SHP77 (cell line): ENCODE data around the gene RNLS.

Source experiments
- DNase-seq, 2 experiments: peaks; one replicate each; lab custom pipeline; 2025; lab: John Stamatoyannopoulos, UW

The RNLS gene

DNA sequence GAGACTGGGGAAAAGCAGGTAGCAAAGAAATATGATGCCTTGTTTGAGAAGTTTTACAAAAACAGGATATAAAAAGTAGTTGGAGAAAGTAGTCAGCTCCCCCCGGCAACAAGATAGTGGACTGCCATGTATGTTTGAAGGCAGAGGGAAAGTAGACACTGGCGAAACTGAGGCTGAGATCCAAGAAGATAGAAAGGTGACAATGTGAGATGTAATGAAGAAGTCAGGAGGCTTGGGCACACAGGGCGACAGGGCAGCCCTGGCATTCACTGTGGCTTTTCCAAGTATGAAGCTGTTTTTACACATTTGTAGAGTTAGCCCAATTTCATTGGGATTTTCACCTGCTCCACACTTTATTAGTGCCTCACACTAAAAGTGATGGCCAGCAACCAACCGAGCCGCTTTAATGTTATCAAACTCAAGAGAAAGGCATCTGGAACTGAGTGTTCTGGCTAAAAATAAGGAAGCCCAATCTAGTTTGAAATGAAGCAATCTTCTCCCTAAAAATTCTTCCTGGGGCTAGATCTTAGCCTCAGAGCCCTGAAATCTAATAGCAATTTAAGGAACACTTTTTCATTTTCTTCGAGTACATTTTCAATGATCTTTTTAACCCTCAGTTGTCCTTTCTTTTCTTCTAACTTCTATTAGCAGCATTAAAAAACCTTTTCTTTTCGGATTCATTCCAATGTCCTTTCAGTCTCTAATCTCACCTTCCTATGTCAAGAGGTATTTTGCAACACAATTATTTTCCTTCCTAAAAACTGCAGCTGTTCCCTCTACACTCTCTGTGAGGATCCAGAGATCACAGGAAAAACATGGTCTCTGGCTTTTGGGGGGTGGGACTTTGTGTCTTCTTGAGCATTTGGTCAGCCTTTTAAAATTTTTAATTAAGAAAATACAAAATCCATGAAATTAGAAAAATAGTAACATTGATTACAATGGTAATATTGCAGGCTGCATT is 108.0 kb downstream of the RNLS start:
- no peak for DNase-seq

GRCh38 chr10:88473989-88474883 is 108.9 kb downstream of the RNLS start:
- no peak for DNase-seq

GRCh38 chr10:88472540-88472939 is 110.6 kb downstream of the RNLS start:
- no peak for DNase-seq

DNA sequence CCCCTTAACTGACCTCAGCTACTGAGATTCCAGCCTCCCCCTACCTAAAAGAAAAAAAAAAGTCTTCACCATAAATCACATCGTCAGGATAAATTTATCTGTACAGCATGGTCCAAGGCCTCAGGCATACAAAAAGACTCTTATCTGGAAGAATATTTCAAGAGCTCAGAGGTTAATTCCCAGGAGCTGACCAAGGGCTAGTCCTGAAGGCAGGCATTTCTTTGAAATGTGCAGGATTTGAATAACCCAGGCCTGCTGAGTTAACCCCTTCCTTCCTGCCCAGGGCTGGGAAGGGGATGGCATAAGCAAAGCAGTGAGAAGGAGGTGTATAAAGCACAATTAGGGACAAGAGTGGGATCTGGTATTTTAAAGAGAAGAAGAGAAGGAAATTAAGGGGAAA is 111.2 kb downstream of the RNLS start:
- no peak for DNase-seq

- DNase-seq = no peak
Observed at GRCh38 chr10:88467835-88468485, 115.2 kb downstream of the RNLS start.

DNA sequence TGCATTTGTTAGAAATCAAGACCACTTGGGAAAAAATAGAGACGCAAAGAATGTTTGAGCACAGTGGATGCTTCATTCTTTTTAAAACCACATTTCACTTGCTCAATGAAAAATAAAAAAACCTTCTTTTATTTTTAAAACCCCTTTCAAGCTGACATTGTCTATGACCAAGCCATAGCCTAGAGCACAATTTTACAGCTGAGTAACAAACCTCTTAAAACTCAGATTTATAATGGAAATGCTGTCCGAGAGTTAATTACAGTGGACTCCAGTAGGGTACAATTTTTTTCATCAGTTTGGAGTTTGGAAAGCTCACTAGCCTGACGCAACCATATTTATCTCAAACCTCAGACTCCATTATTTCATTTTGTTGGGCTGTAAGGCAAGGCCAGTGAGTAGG is 116.3 kb downstream of the RNLS start:
- no peak for DNase-seq

DNA sequence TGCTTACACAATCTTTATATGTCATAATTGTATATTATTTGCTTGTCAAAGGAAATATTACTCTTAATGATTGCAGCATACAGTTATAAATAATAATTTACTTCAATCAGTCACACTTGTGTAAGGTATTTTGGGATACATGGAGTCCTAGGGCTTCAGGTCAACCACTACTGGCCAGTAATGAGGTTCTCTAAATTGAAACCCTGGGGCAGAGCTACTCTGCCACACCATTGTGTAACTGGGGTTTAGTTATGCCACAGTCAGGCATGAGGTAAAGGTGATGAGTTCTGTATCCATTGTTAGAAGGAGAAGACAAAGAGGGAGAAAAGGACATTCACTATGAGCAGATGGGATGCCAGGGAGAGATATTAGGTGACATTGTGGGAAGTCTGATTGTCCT is 117.4 kb downstream of the RNLS start:
- no peak for DNase-seq

GRCh38 chr10:88463811-88464210 is 119.3 kb downstream of the RNLS start:
- DNase-seq = no peak

- DNase-seq = no peak
Observed at GRCh38 chr10:88461426-88461825, 121.7 kb downstream of the RNLS start.

DNA sequence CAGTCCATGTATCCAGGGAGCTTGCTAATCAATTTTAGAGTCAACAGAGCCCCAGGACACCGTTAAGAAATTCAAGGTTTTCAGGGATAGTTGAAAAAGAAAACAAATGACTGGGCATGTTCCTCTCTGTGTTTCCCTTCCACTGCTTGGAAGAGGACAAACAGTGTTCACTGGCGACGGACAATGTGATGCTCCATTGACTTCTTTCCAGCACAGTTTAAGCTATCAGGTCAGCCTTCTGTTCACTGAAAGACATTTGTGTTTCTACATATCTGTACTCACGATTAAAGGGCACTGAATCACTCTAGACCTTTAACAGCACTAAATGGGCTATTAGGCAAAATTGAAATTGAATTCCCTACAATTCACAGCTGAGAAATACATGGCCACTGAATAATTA is 123.6 kb downstream of the RNLS start:
- no peak for DNase-seq

- DNase-seq = no peak
Observed at GRCh38 chr10:88458209-88458608, 124.9 kb downstream of the RNLS start.

DNA sequence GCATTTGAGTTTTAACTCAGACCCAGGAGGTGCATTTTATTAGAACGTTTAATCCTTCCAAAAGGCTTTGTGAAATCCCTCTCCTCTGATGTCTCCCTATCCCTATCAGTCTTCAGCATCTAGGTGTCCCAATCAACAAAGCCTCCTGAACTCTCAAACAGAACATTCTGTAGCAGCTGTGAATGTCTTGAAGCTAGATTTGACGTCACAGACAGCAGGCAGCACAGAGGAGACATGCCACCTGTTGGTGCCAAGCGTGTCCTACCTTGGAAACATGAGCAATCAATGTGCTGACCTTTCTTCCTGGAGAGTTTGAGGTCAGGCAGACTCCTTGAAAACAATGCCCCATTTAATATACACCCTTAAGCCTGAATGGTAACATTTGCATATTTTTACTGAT is 125.5 kb downstream of the RNLS start:
- DNase-seq = no peak

- DNase-seq = no peak
Observed at GRCh38 chr10:88456730-88457129, 126.4 kb downstream of the RNLS start.

DNA sequence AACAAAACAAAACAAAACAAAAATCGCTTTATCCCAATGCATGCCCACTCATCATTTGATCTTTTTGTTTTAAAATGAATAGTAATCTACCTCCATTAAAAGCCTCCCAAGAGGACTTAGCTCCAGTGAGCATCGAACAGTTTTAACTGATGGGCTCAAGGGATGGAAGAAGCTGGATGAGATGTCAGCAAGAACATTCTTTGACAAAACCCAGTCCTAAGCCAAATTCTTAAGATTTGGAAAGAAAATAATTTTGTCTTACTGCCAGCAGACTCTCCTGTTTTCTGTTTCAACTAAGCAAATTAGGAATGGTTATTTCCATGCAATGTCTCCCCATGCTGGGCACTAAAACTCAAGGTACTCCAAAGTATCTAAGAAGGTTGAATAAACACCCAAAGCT is 127.3 kb downstream of the RNLS start:
- DNase-seq = no peak

DNA sequence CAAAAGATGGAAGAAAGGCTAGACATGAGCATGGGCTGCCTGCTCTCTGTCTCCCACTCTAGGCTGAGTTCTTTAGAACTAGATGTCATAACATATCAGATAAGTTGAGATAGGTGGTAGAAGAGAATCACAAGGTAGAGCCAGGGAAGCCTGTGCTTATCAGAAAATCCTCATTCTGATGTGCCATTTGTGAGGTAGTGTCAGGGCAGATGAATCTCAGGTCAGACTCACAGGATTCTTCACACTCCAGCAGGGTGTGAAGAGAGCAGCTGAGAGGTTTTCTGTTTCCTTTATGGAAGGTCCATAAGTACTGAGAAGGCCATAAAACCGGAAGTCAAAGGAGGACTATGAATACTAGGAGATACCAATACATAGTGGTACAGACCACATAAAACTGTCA is 132.9 kb downstream of the RNLS start:
- no peak for DNase-seq

DNA sequence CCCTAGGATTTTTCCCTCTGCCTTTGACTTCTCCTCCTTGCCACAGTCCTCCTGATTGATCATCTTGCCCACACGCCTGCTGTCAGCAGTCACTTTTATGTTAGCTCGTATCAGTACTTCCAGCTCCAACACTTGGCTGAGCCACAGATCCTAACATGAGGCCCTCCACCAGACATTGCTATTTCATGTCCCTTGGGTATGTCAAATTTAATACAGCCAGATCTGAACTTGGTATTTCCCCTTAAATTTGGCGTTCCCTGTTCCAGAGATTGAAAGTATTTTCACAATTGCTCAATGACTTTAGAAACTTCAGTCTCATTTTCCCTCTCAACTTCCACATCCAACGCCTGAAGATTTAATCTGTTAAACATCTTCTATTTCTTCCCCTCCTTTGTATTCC is 140.4 kb downstream of the RNLS start:
- DNase-seq = no peak

- DNase-seq = no peak
Observed at GRCh38 chr10:88440541-88440940, 142.6 kb downstream of the RNLS start.

DNA sequence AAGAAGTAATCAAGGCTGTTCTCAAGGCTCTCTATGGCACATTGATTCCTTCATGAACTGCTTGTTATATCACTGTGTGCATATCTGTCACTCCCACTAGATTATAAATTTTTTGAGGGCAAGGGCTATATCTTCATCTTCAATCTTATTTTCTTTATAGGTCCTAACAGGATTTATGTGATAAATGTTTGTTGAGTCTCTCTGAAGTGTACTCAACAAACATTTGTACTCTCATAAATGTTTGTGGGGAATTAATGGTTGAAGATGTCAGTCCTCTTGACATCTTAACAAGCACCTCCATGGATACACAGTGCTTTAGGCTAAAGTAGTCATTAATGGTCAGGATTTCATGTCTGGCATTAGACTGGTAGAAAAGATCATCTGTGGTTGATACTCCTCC is 143.2 kb downstream of the RNLS start:
- DNase-seq = no peak

- DNase-seq = no peak
Observed at GRCh38 chr10:88437411-88437810, 145.7 kb downstream of the RNLS start.

DNA sequence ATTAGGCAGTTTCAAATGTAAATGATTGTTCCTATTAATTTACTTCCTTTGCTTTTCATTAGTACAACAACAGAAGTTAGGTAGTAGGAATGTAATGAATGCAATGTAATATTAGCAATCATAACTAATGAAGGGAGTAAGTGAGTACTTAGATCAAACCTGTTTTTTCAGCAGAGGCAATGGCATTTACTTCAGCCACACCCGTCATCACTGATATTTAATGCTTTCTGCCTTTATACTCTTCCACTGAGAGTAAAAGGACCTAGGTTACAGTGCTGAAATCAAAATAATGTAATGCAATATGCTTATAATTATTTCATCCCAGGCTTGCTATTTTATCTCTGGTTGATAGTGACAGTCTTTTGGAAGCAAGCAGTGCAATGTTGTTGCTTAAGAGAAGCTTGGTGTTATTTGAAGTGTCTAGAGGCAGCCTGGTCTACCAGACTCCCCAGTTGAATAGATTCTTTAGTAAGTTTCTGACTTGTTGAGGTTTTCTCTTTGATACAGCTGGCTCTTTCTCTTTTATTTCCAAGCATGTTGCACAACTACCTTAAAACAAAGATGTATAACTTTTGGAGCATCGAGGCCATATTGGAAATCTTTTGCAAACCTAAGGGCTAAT is 149.4 kb downstream of the RNLS start:
- DNase-seq = no peak

DNA sequence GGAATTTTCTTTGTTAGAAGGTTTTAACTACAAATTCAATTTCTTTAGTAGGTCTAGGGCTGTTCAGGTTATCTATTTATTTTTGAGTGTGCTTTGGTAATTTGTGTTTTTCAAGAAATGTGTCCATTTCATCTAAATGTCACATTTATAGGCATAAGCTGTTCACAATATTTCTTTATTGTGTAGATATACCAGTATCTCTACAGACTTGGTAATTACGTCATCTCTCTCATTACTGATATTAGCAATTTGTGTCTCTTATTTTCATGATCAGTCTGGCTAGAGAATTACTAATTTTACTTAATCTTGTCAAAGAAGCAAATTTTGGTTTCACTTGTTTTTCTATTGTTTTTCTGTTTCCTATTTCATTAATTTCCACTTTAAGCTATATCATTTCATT is 152.0 kb downstream of the RNLS start:
- DNase-seq = no peak

GRCh38 chr10:88428976-88429375 is 154.1 kb downstream of the RNLS start:
- no peak for DNase-seq
